NT2/D1 (cell line): ENCODE results near the gene FUT7.

ENCODE experiments used
- YY1 ChIP-seq: IDR thresholded peaks from 2 replicates; pipeline ENCODE4 v1.6.1; 2011; ENCODE audit not compliant: insufficient read length, insufficient read depth
- ZNF274 ChIP-seq: IDR thresholded peaks from 2 replicates; pipeline ENCODE4 v1.6.1; 2011; ENCODE audit warnings: mild to moderate bottlenecking, low read depth, low read length

DNA sequence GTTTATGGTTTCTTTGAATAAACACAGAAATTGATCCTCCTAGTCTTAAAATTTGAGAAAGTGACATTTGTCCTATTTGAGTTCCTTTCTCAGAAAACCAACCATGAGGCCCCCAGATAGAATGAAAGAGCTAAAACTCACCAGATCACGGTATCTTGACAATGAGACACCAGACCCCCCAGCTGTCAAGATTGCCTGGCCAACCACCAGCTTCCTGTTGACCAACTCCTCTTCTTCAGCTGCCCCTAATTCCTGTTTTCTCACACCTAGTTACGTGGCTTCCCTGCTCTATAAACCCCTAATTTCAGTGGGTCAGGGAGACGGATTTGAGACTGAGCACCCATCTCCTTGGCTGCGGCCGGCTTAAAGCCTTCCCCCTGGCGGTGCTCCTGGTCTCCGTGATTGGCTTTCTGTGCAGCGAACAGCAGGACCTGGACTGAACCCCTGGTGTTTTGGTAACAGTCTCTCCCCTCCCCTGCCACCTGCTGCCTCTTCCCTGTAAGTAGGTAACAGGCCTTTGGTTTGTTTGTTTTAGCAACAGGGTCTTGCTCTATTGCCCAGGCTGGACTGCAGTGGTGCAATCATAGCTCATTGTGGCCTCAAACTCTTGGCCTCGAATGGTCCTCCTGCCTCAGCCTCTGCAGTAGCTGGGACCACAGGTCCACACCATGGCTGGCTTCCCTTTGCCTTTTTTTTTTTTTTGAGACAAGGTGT, 26.8 kb upstream of the FUT7 start:
- TF ChIP-seq YY1 = no peak
- TF ChIP-seq ZNF274 = no peak
